GM12878 (cell line): ENCODE results near the gene AP4B1. TPM values are rescaled to one million over a fixed set of nuclear protein-coding genes. Genes with fewer than 3 reads are reported as not detected.

Source experiments
- ATF7 ChIP-seq: fragments of 450-650 bp; IDR thresholded peaks from 2 replicates; pipeline ENCODE4 v1.6.1; 2016; ENCODE audit warnings: low read depth, mild to moderate bottlenecking
- BCL11A ChIP-seq: IDR thresholded peaks from 2 replicates; pipeline ENCODE4 v1.6.1; 2011; ENCODE audit warnings: low read depth, low read length
- BRCA1 ChIP-seq: IDR thresholded peaks from 2 replicates; pipeline ENCODE4 v1.6.1; 2011; ENCODE audit warnings: low read depth, low read length, improper control_type of control experiment
- CHD1 ChIP-seq: IDR thresholded peaks from 2 replicates; pipeline ENCODE4 v1.6.1; 2012; ENCODE audit warnings: low read depth, low read length, improper control_type of control experiment
- CREB1 ChIP-seq: IDR thresholded peaks from 2 replicates; pipeline ENCODE4 v1.6.1; 2012; ENCODE audit warnings: low read depth, mild to moderate bottlenecking, inconsistent platforms
- CREM ChIP-seq: IDR thresholded peaks from 2 replicates; pipeline ENCODE4 v1.6.1; 2014; ENCODE audit warnings: antibody characterized with exemption, low read depth
- GATAD2B ChIP-seq: fragments of 450-650 bp; conservative IDR thresholded peaks from 2 replicates; pipeline ENCODE4 v1.6.1; 2017; ENCODE audit warnings: low read depth, mild to moderate bottlenecking, moderate library complexity
- HCFC1 ChIP-seq: fragments of 150-350 bp; IDR thresholded peaks from 2 replicates; pipeline ENCODE4 v1.6.1; 2014; ENCODE audit warnings: low read length
- IKZF1 ChIP-seq: fragments of 450-650 bp; conservative IDR thresholded peaks from 2 replicates; pipeline ENCODE4 v1.6.1; 2017; ENCODE audit warnings: antibody characterized with exemption, mild to moderate bottlenecking
- JUND ChIP-seq: IDR thresholded peaks from 2 replicates; pipeline ENCODE4 v1.6.1; 2012; ENCODE audit warnings: low read depth, mild to moderate bottlenecking, low read length, improper control_type of control experiment, moderate library complexity
- MEF2B ChIP-seq: fragments of 450-650 bp; IDR thresholded peaks from 2 replicates; pipeline ENCODE4 v1.6.1; 2018; ENCODE audit warnings: mild to moderate bottlenecking, moderate library complexity; ENCODE audit not compliant: partially characterized antibody, poor library complexity, severe bottlenecking
- MYB ChIP-seq: fragments of 150-350 bp; IDR thresholded peaks from 2 replicates; pipeline ENCODE4 v1.6.1; 2014; ENCODE audit warnings: mild to moderate bottlenecking, low read depth, low read length, borderline replicate concordance
- NFYB ChIP-seq: IDR thresholded peaks from 2 replicates; pipeline ENCODE4 v1.6.1; 2011; ENCODE audit warnings: low read depth, mild to moderate bottlenecking, low read length, improper control_type of control experiment, moderate library complexity; ENCODE audit not compliant: insufficient read depth
- PAX5 ChIP-seq: IDR thresholded peaks from 2 replicates; pipeline ENCODE4 v1.6.1; 2011; ENCODE audit warnings: low read depth, low read length, borderline replicate concordance
- POLR2AphosphoS2 ChIP-seq: IDR thresholded peaks from 2 replicates; pipeline ENCODE4 v1.6.1; 2011; ENCODE audit warnings: low read depth, mild to moderate bottlenecking, low read length, improper control_type of control experiment, moderate library complexity
- RBBP5 ChIP-seq: fragments of 200-600 bp; sonication (generic); conservative IDR thresholded peaks from 2 replicates; pipeline ENCODE4 v1.6.1; 2016
- RELA ChIP-seq: fragments of 450-650 bp; IDR thresholded peaks from 2 replicates; pipeline ENCODE4 v1.8.0; 2014; ENCODE audit warnings: borderline replicate concordance; ENCODE audit not compliant: partially characterized antibody
- RUNX3 ChIP-seq: IDR thresholded peaks from 2 replicates; pipeline ENCODE4 v1.6.1; 2012; ENCODE audit warnings: low read length, inconsistent platforms
- STAT1 ChIP-seq: fragments of 450-650 bp; conservative IDR thresholded peaks from 2 replicates; pipeline ENCODE4 v1.6.1; 2014; ENCODE audit warnings: antibody characterized with exemption, mild to moderate bottlenecking
- STAT3 ChIP-seq: IDR thresholded peaks from 2 replicates; pipeline ENCODE4 v1.6.1; 2011; ENCODE audit warnings: low read depth, low read length, improper control_type of control experiment
- TCF7 ChIP-seq: IDR thresholded peaks from 2 replicates; pipeline ENCODE4 v1.6.1; 2014; ENCODE audit warnings: antibody characterized with exemption, borderline replicate concordance
- WRNIP1 ChIP-seq: IDR thresholded peaks from 2 replicates; pipeline ENCODE4 v1.6.1; 2011; ENCODE audit warnings: low read depth, low read length, improper control_type of control experiment, borderline replicate concordance
- ZNF274 ChIP-seq: IDR thresholded peaks from one replicate; pipeline ENCODE4 v1.8.0; 2011; ENCODE audit not compliant: insufficient read length, insufficient read depth
- ZNF622 ChIP-seq: fragments of 450-650 bp; IDR thresholded peaks from 2 replicates; pipeline ENCODE4 v1.6.1; 2017; ENCODE audit warnings: mild to moderate bottlenecking, inconsistent platforms
- polyA plus RNA-seq, 11 experiments: library from polyadenylated mRNA; depleted of rRNA in 4 of 11; unstranded in 6 of 11; stranded (reverse) in 5 of 11; fragments of >200 nt; fragmentation: Nextera tagmentation in 4 of 11; fragmentation: Illumina TruSeq in 1 of 11; extraction: Ambion mirVana in 4 of 11; extraction: Trizol in 1 of 11; gene quantifications; 1 replicate in 1 of 11; 2 replicates in 10 of 11; pipeline versions ENCODE4 v1.2.1 to v1.2.3, GENCODE V29; 2011 to 2016; ENCODE audit warnings: inconsistent platforms in 2 of 11, missing spikeins in 2 of 11, low read depth in 1 of 11
- total RNA-seq, 4 experiments: library from RNA; depleted of rRNA in 3 of 4; stranded (reverse); fragments of >200 nt in 3 of 4; fragmentation: Illumina TruSeq in 1 of 4; extraction: Trizol in 1 of 4; gene quantifications; 2 replicates each; pipeline versions ENCODE4 v1.2.1 to v1.2.3, GENCODE V29; 2013 to 2021
- TF ChIP-seq, protein P1 (sequence below): IDR thresholded peaks from 2 replicates; pipeline ENCODE4 v1.6.1; 2012; ENCODE audit warnings: low read depth, low read length, improper control_type of control experiment
- TF ChIP-seq, protein P2 (sequence below): fragments of 450-650 bp; IDR thresholded peaks from 2 replicates; pipeline ENCODE4 v1.6.1; 2016; ENCODE audit warnings: mild to moderate bottlenecking, moderate library complexity, borderline replicate concordance
- TF ChIP-seq, protein P3 (sequence below): fragments of 450-650 bp; IDR thresholded peaks from 2 replicates; pipeline ENCODE4 v1.6.1; 2017; ENCODE audit warnings: mild to moderate bottlenecking

The AP4B1 gene
- total and polyA plus RNA-seq, 10 of the 15 experiments (the other 5 are each of a cell fraction or from before 2014, with no cell fraction given) = 27.2 to 61.0 (median 33.0) TPM

DNA sequence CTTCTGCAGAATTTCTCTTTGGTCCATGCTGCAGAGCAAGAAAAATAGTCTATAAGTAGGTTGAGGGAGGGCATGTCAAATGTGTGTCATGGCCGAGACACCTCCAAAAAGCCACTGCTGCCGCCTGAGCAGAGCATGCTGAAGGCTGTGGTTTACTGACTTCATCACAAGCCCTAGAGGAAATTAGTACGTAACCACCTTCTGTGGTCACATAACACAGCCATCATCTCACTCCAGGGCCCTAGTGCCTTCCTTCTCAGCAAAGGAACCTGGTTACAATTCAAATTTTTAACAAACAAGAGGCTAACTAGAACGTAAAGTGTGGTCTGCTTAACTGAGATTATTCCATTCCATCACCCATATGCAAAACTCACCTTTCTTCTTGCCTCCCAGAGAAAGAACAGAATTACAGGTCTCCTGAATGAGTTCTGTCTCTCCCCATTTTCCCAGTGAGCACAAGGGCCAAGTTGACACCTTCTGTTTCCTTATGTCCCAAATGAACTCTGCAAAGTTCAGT lies 32.9 kb downstream of the AP4B1 start, which contains the start of gene PTPN22 (continued):
- peak; percentile 30; the same call in 1 of the 2 replicates for TF ChIP-seq GATAD2B
- peak; percentile 96 for TF ChIP-seq CREB1
- peak; percentile 69 for TF ChIP-seq IKZF1
- TF ChIP-seq, protein P1, sequence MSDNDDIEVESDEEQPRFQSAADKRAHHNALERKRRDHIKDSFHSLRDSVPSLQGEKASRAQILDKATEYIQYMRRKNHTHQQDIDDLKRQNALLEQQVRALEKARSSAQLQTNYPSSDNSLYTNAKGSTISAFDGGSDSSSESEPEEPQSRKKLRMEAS = peak; percentile 73; the same call in 1 of the 2 replicates
- TF ChIP-seq CHD1 = no peak; the same call in 1 of the 2 replicates
- TF ChIP-seq, protein P2, sequence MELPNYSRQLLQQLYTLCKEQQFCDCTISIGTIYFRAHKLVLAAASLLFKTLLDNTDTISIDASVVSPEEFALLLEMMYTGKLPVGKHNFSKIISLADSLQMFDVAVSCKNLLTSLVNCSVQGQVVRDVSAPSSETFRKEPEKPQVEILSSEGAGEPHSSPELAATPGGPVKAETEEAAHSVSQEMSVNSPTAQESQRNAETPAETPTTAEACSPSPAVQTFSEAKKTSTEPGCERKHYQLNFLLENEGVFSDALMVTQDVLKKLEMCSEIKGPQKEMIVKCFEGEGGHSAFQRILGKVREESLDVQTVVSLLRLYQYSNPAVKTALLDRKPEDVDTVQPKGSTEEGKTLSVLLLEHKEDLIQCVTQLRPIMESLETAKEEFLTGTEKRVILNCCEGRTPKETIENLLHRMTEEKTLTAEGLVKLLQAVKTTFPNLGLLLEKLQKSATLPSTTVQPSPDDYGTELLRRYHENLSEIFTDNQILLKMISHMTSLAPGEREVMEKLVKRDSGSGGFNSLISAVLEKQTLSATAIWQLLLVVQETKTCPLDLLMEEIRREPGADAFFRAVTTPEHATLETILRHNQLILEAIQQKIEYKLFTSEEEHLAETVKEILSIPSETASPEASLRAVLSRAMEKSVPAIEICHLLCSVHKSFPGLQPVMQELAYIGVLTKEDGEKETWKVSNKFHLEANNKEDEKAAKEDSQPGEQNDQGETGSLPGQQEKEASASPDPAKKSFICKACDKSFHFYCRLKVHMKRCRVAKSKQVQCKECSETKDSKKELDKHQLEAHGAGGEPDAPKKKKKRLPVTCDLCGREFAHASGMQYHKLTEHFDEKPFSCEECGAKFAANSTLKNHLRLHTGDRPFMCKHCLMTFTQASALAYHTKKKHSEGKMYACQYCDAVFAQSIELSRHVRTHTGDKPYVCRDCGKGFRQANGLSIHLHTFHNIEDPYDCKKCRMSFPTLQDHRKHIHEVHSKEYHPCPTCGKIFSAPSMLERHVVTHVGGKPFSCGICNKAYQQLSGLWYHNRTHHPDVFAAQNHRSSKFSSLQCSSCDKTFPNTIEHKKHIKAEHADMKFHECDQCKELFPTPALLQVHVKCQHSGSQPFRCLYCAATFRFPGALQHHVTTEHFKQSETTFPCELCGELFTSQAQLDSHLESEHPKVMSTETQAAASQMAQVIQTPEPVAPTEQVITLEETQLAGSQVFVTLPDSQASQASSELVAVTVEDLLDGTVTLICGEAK = peak; percentile 23; the same call in 1 of the 2 replicates
- peak; percentile 99 for TF ChIP-seq ATF7
- TF ChIP-seq RBBP5 = no peak
- TF ChIP-seq STAT3 = no peak; the same call in 1 of the 2 replicates
- TF ChIP-seq NFYB = no peak
- no peak for TF ChIP-seq STAT1
- TF ChIP-seq CREM = peak; percentile 97
- 0 out of 2 replicates have a peak, but pooled peaks have one; percentile 23 for TF ChIP-seq TCF7
- no peak for TF ChIP-seq BRCA1
- peak; percentile 100 for TF ChIP-seq RUNX3
- TF ChIP-seq PAX5 = peak; percentile 82; the same call in 1 of the 2 replicates
- peak; percentile 93 for TF ChIP-seq BCL11A
- TF ChIP-seq, protein P3, sequence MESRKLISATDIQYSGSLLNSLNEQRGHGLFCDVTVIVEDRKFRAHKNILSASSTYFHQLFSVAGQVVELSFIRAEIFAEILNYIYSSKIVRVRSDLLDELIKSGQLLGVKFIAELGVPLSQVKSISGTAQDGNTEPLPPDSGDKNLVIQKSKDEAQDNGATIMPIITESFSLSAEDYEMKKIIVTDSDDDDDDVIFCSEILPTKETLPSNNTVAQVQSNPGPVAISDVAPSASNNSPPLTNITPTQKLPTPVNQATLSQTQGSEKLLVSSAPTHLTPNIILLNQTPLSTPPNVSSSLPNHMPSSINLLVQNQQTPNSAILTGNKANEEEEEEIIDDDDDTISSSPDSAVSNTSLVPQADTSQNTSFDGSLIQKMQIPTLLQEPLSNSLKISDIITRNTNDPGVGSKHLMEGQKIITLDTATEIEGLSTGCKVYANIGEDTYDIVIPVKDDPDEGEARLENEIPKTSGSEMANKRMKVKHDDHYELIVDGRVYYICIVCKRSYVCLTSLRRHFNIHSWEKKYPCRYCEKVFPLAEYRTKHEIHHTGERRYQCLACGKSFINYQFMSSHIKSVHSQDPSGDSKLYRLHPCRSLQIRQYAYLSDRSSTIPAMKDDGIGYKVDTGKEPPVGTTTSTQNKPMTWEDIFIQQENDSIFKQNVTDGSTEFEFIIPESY = no peak
- TF ChIP-seq ZNF622 = no peak
- TF ChIP-seq ZNF274 = no peak
- peak; percentile 42 for TF ChIP-seq RELA
- peak; percentile 46 for TF ChIP-seq MEF2B
- TF ChIP-seq HCFC1 = peak; percentile 14; the same call in 1 of the 2 replicates
- TF ChIP-seq POLR2AphosphoS2 = no peak; the same call in 1 of the 2 replicates
- no peak for TF ChIP-seq MYB
- peak; percentile 68; the same call in 1 of the 2 replicates for TF ChIP-seq JUND
- no peak for TF ChIP-seq WRNIP1
